Fibroblast of peridontal ligament (primary cell): ENCODE results near the gene CCDC183.
"Not testable (repeated sequence)": the region's sequence is repeated elsewhere in the genome, so short reads cannot be mapped to it uniquely, and the experiment has no call there.

ENCODE experiments used
- DNase-seq: peaks from one replicate; pipeline ENCODE4 v3.0.0-alpha.2; 2010; ENCODE audit errors: extremely low read depth

CCDC183 gene

GRCh38 chr9:136796238-136796774, at the start of gene CCDC183:
TSS of gene CCDC183 (plus strand) at chr9:136796338. CDS start at chr9:136796398, 60 bp downstream.
- no peak for DNase-seq

- DNase-seq, result no peak
Observed at GRCh38 chr9:136746621-136747020, 49.5 kb upstream of the CCDC183 start.

- DNase-seq, result no peak
Observed at GRCh38 chr9:136747161-136748060, 48.7 kb upstream of the CCDC183 start.

GRCh38 chr9:136748201-136748600, 47.9 kb upstream of the CCDC183 start, which contains the start of gene LCN6:
TSS of gene LCN6 (minus strand) at chr9:136748525. CDS start at chr9:136748483, 42 bp downstream.
- no peak for DNase-seq

GRCh38 chr9:136748666-136749611, 47.2 kb upstream of the CCDC183 start:
- DNase-seq, result no peak

- no peak for DNase-seq
Observed at GRCh38 chr9:136750526-136750925, 45.6 kb upstream of the CCDC183 start.

- no peak for DNase-seq
Observed at GRCh38 chr9:136751244-136751643, 44.9 kb upstream of the CCDC183 start.

- DNase-seq, result no peak
Observed at GRCh38 chr9:136751814-136752213, 44.3 kb upstream of the CCDC183 start.

- no peak for DNase-seq
Observed at GRCh38 chr9:136753371-136754058, 42.6 kb upstream of the CCDC183 start.

GRCh38 chr9:136754059-136754572, 42.0 kb upstream of the CCDC183 start:
- no peak for DNase-seq

GRCh38 chr9:136754626-136755301, 41.4 kb upstream of the CCDC183 start:
- DNase-seq, result no peak

- DNase-seq, result not testable (repeated sequence)
Observed at GRCh38 chr9:136755302-136756133, 40.6 kb upstream of the CCDC183 start.

- no peak for DNase-seq
Observed at GRCh38 chr9:136756134-136756438, 40.1 kb upstream of the CCDC183 start.

- DNase-seq, result no peak
Observed at GRCh38 chr9:136756836-136757235, 39.3 kb upstream of the CCDC183 start.

- no peak for DNase-seq
Observed at GRCh38 chr9:136757328-136757727, 38.8 kb upstream of the CCDC183 start.

- no peak for DNase-seq
Observed at GRCh38 chr9:136757751-136758140, 38.4 kb upstream of the CCDC183 start.

- no peak for DNase-seq
Observed at GRCh38 chr9:136759001-136759400, 37.1 kb upstream of the CCDC183 start.

- DNase-seq, result no peak
Observed at GRCh38 chr9:136759436-136760325, 36.5 kb upstream of the CCDC183 start.

GRCh38 chr9:136760424-136760823, 35.7 kb upstream of the CCDC183 start:
- DNase-seq, result no peak
